Measurements from ENCODE around the gene NHLRC3.

DNA sequence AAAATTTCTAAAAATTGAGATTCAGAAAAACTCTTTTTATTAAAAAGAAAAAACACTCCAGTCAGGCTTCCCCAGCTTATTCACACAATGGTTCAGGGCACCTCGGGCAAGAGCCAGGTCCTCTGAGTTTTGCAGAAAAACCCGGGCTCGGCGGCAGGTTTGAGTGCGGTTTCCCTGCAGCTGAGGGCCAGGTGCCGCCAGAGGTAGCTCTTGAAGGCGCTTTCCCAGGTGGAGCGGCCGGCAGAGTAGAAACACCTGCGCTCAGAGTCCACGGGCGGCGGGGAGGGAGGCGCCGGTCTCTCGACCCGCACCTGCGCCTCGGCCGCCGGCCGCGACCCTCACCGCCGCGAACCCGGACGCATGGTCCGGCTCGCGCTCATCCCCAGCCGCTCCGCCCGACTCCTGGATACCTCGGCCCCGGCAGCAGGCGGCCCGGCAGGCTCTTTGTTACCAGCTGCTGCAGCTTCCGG is 811 bp upstream of the NHLRC3 start:
- TF ChIP-seq, protein P1, sequence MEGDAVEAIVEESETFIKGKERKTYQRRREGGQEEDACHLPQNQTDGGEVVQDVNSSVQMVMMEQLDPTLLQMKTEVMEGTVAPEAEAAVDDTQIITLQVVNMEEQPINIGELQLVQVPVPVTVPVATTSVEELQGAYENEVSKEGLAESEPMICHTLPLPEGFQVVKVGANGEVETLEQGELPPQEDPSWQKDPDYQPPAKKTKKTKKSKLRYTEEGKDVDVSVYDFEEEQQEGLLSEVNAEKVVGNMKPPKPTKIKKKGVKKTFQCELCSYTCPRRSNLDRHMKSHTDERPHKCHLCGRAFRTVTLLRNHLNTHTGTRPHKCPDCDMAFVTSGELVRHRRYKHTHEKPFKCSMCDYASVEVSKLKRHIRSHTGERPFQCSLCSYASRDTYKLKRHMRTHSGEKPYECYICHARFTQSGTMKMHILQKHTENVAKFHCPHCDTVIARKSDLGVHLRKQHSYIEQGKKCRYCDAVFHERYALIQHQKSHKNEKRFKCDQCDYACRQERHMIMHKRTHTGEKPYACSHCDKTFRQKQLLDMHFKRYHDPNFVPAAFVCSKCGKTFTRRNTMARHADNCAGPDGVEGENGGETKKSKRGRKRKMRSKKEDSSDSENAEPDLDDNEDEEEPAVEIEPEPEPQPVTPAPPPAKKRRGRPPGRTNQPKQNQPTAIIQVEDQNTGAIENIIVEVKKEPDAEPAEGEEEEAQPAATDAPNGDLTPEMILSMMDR (IDR thresholded peaks at IDR 0.05; ENCODE audit: extremely low read depth in 1 of 2, insufficient read depth in 1 of 2, low read depth in 1 of 2, low read length in 2 of 2), result no peak
- TF ChIP-seq POLR2A (IDR thresholded peaks at IDR 0.05; ENCODE audit: low read depth, low read length) (no peak), MYC (IDR thresholded peaks at IDR 0.05; ENCODE audit: low read depth, low read length) (no peak), POLR2AphosphoS5 (IDR thresholded peaks at IDR 0.05; ENCODE audit: insufficient read depth, low read depth, low read length) (no peak)
